Glomerular endothelial cell (primary cell): ENCODE measurements around the gene ZNF383. TPM values are rescaled to one million over a fixed set of nuclear protein-coding genes. Genes with fewer than 3 reads are reported as not detected.
"Not testable (repeated sequence)": the region's sequence is repeated elsewhere in the genome, so short reads cannot be mapped to it uniquely, and the experiment has no call there.

Experiments used
- DNase-seq: peaks from one replicate; pipeline ENCODE4 v3.0.0-alpha.2; 2011; ENCODE audit warnings: low read depth, low spot score; ENCODE audit errors: extremely low read depth
- total RNA-seq: library from RNA; depleted of rRNA; stranded (reverse); fragments of >200 nt; gene quantifications from 2 replicates; pipeline ENCODE4 v1.2.3, GENCODE V29; 2015

The ZNF383 gene
- total RNA-seq, 1 donor from 2014 or later: 5.3 TPM

GRCh38 chr19:37292998-37293939 lies 75.3 kb downstream of the ZNF383 start:
- not testable (repeated sequence) for DNase-seq

GRCh38 chr19:37294246-37294645 lies 76.2 kb downstream of the ZNF383 start:
- DNase-seq: not testable (repeated sequence)

Other genes starting within 250 kb of the ZNF383 start
- gene ZNF420, start 139.8 kb upstream of the ZNF383 start, total RNA-seq: 4.3 and 7.5 TPM in 2 replicates
- gene ZNF585A, start 45.5 kb upstream of the ZNF383 start, total RNA-seq: 2.7 and 4.3 TPM in 2 replicates
- 6.7 and 9.7 TPM in 2 replicates for gene ZNF585B, start 7.7 kb upstream of the ZNF383 start, total RNA-seq
- 7.0 and 9.3 TPM in 2 replicates for gene ZNF527, start 152.9 kb downstream of the ZNF383 start, total RNA-seq
- 5.2 and 5.7 TPM in 2 replicates for gene ZNF569, start 249.2 kb downstream of the ZNF383 start, total RNA-seq